ENCODE measurements around the gene HSP90AB1.

The HSP90AB1 gene

GRCh38 chr6:44237813-44238433 is 9.0 kb upstream of the HSP90AB1 start (continued):
- no peak for TF ChIP-seq TRIM28 (IDR thresholded peaks at IDR 0.05; ENCODE audit: borderline replicate concordance, low read length)
- TF ChIP-seq KLF1 (tag by site-specific recombination; IDR thresholded peaks at IDR 0.05) = peak; percentile 67
- TF ChIP-seq TSHZ1 (tag by site-specific recombination; IDR thresholded peaks at IDR 0.05; ENCODE audit: borderline replicate concordance) = peak; percentile 40; the same call in 1 of the 2 replicates
- TF ChIP-seq ZNF354C (tag by site-specific recombination; IDR thresholded peaks at IDR 0.05; ENCODE audit: borderline replicate concordance, low read depth) = no peak
- TF ChIP-seq ZNF654 (tag by site-specific recombination; IDR thresholded peaks at IDR 0.05; ENCODE audit: low read depth) = no peak; the same call in 1 of the 2 replicates
- TF ChIP-seq ZBTB48 (tag by site-specific recombination; IDR thresholded peaks at IDR 0.05) = peak; percentile 93
- TF ChIP-seq ZNF521 (tag by site-specific recombination; IDR thresholded peaks at IDR 0.05) = no peak
- TF ChIP-seq ZNF843 (tag by site-specific recombination; IDR thresholded peaks at IDR 0.05) = peak; percentile 67
- TF ChIP-seq CTCF (tag by site-specific recombination; IDR thresholded peaks at IDR 0.05) = peak; percentile 98
- no peak for TF ChIP-seq ZNF530 (tag by site-specific recombination; IDR thresholded peaks at IDR 0.05; ENCODE audit: low read depth)
- no peak for TF ChIP-seq ZNF645 (tag by site-specific recombination; IDR thresholded peaks at IDR 0.05)
- TF ChIP-seq ZNF2 (tag by site-specific recombination; IDR thresholded peaks at IDR 0.05) = peak; percentile 89
- TF ChIP-seq ZFP37 (tag by site-specific recombination; IDR thresholded peaks at IDR 0.05) = peak; percentile 77; the same call in 1 of the 2 replicates
- TF ChIP-seq ZNF555 (tag by site-specific recombination; conservative IDR thresholded peaks at IDR 0.05) = no peak
- TF ChIP-seq ZNF16 (tag by site-specific recombination; IDR thresholded peaks at IDR 0.05; ENCODE audit: low read depth) = no peak
- TF ChIP-seq ZNF266 (tag by site-specific recombination; IDR thresholded peaks at IDR 0.05; ENCODE audit: low read depth) = no peak
- TF ChIP-seq BCL6B (tag by site-specific recombination; IDR thresholded peaks at IDR 0.05) = no peak
- no peak for TF ChIP-seq SCRT1 (tag by site-specific recombination; IDR thresholded peaks at IDR 0.05; ENCODE audit: borderline replicate concordance)
- TF ChIP-seq ZNF510 (tag by site-specific recombination; IDR thresholded peaks at IDR 0.05; ENCODE audit: insufficient replicate concordance) = no peak
- no peak for TF ChIP-seq ZNF121 (tag by site-specific recombination; IDR thresholded peaks at IDR 0.05)
- no peak for TF ChIP-seq ZNF26 (tag by site-specific recombination; IDR thresholded peaks at IDR 0.05)
- no peak for TF ChIP-seq ZNF670 (tag by site-specific recombination; IDR thresholded peaks at IDR 0.05; ENCODE audit: low read depth)
- TF ChIP-seq OSR2 (tag by site-specific recombination; IDR thresholded peaks at IDR 0.05) = no peak
- TF ChIP-seq IKZF3 (tag by site-specific recombination; IDR thresholded peaks at IDR 0.05) = 0 out of 2 replicates have a peak, but pooled peaks have one; percentile 31
- peak; percentile 55; the same call in 1 of the 2 replicates for TF ChIP-seq KLF7 (tag by site-specific recombination; IDR thresholded peaks at IDR 0.05; ENCODE audit: borderline replicate concordance)
- no peak for TF ChIP-seq SALL2 (tag by site-specific recombination; IDR thresholded peaks at IDR 0.05; ENCODE audit: borderline replicate concordance)
- TF ChIP-seq PBX3 (CRISPR knock-in tag; IDR thresholded peaks at IDR 0.05) = peak; percentile 49; the same call in 1 of the 2 replicates
- no peak for TF ChIP-seq ZNF585B (tag by site-specific recombination; IDR thresholded peaks at IDR 0.05)
- 0 out of 2 replicates have a peak, but pooled peaks have one; percentile 55 for TF ChIP-seq ZBTB21 (tag by site-specific recombination; IDR thresholded peaks at IDR 0.05)
